ENCODE measurements around the gene SEMA4B.
A peak's percentile ranks its signal among the peaks of the same experiment; 100 is the strongest.

DNA sequence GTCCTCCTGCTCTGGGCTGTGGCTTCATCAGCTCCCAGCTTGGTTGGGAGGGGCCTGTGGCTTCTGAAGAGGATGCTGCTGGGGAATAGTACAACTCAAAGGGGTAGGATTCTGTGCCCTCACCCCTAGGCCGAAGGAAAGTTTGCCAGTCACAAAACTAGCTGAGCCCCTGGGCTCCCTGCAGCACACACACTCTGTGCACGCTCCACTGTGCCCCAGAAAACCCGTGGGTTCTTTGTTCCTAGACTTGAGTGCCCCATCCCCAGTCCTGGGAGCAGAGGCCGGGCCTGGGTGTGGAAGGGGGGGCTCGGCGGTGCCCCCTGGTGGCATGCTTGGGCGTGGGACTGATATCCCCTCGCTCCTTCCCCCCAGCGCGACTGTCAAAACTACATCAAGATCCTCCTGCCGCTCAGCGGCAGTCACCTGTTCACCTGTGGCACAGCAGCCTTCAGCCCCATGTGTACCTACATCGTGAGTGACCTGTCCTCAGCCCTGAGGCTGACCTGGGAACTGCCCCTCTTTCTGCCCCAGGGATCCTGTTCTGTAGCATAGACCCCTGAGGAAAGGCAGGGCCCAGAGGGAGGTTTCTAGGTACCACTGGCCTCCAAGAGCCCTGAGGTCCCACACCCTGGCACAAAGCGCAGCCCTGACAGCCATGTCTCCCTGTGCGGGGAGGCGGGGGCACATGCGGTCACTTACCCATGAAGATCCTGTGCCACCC, 18.5 kb downstream of the SEMA4B start:
- TF ChIP-seq, protein P1, sequence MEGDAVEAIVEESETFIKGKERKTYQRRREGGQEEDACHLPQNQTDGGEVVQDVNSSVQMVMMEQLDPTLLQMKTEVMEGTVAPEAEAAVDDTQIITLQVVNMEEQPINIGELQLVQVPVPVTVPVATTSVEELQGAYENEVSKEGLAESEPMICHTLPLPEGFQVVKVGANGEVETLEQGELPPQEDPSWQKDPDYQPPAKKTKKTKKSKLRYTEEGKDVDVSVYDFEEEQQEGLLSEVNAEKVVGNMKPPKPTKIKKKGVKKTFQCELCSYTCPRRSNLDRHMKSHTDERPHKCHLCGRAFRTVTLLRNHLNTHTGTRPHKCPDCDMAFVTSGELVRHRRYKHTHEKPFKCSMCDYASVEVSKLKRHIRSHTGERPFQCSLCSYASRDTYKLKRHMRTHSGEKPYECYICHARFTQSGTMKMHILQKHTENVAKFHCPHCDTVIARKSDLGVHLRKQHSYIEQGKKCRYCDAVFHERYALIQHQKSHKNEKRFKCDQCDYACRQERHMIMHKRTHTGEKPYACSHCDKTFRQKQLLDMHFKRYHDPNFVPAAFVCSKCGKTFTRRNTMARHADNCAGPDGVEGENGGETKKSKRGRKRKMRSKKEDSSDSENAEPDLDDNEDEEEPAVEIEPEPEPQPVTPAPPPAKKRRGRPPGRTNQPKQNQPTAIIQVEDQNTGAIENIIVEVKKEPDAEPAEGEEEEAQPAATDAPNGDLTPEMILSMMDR (IDR thresholded peaks at IDR 0.05): peak; percentile 69
- TF ChIP-seq EZH2phosphoT487 (IDR thresholded peaks at IDR 0.05) (no peak), EZH2 (IDR thresholded peaks at IDR 0.05) (no peak)
